ENCODE data around the gene PRUNE1.

The PRUNE1 gene

GRCh38 chr1:150997126-150997872 is 10.9 kb upstream of the PRUNE1 start:
- Histone ChIP-seq H3K27me3 (ENCODE audit: control insufficient read depth, insufficient read depth, low read length) (no peaks in the 10 kb centered on the region), H3K9ac (ENCODE audit: low read length) (no peak overlapping the region), H3K4me1 (ENCODE audit: control insufficient read depth, insufficient read depth, low read length) (0 out of 2 replicates have a peak, but pooled peaks cover 4% of the 10 kb centered on the region), H3K4me3 (ENCODE audit: low read depth, low read length) (no peak overlapping the region), H3K9me3 (ENCODE audit: control insufficient read depth, insufficient read depth, low read depth, low read length) (no peaks in the 10 kb centered on the region), H3K27ac (ENCODE audit: low read depth, low read length) (no peak overlapping the region), H3K36me3 (ENCODE audit: control insufficient read depth, insufficient read depth, low read length) (peaks cover 4% of the 10 kb centered on the region; the same call in 1 of the 2 replicates)

DNA sequence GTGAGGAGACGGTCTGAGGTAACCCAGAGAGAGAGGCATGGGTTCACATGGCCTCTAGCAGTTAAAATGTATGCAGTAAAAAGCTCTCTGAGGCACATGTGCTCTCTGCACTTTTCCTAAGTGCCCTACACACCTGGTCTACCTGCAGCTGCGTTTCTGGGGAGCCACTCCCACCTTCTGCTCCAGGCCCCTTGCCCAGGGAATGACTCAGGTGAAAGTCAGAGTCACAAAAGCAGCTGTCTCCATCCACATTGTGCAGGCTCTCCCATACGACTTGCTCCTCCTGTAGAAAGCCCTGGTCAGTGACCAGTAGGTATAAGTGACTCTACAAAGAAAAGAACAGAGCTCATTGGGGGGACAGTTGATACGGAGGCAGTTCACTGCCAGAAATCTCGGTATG is 10.3 kb upstream of the PRUNE1 start:
- Histone ChIP-seq H3K36me3 (ENCODE audit: control insufficient read depth, insufficient read depth, low read length) (peaks cover 4% of the 10 kb centered on the region; the same call in 1 of the 2 replicates), H3K9ac (ENCODE audit: low read length) (no peak overlapping the region), H3K9me3 (ENCODE audit: control insufficient read depth, insufficient read depth, low read depth, low read length) (no peaks in the 10 kb centered on the region), H3K27ac (ENCODE audit: low read depth, low read length) (no peak overlapping the region), H3K4me3 (ENCODE audit: low read depth, low read length) (no peak overlapping the region), H3K4me1 (ENCODE audit: control insufficient read depth, insufficient read depth, low read length) (0 out of 2 replicates have a peak, but pooled peaks cover 4% of the 10 kb centered on the region), H3K27me3 (ENCODE audit: control insufficient read depth, insufficient read depth, low read length) (no peaks in the 10 kb centered on the region)

GRCh38 chr1:150999051-150999674 is 9.1 kb upstream of the PRUNE1 start:
- no peak overlapping the region for H3K4me3 ChIP-seq (ENCODE audit: low read depth, low read length)
- H3K9me3 ChIP-seq (ENCODE audit: control insufficient read depth, insufficient read depth, low read depth, low read length), result no peaks in the 10 kb centered on the region
- H3K9ac ChIP-seq (ENCODE audit: low read length), result no peak overlapping the region
- no peaks in the 10 kb centered on the region for H3K27me3 ChIP-seq (ENCODE audit: control insufficient read depth, insufficient read depth, low read length)
- peaks cover 4% of the 10 kb centered on the region; the same call in 1 of the 2 replicates for H3K36me3 ChIP-seq (ENCODE audit: control insufficient read depth, insufficient read depth, low read length)
- 0 out of 2 replicates have a peak, but pooled peaks cover 4% of the 10 kb centered on the region for H3K4me1 ChIP-seq (ENCODE audit: control insufficient read depth, insufficient read depth, low read length)
- H3K27ac ChIP-seq (ENCODE audit: low read depth, low read length), result no peak overlapping the region

- H3K4me3 ChIP-seq (ENCODE audit: low read depth, low read length), result no peak overlapping the region
- H3K9ac ChIP-seq (ENCODE audit: low read length), result no peak overlapping the region
- H3K36me3 ChIP-seq (ENCODE audit: control insufficient read depth, insufficient read depth, low read length), result peaks cover 4% of the 10 kb centered on the region; the same call in 1 of the 2 replicates
- H3K9me3 ChIP-seq (ENCODE audit: control insufficient read depth, insufficient read depth, low read depth, low read length), result no peaks in the 10 kb centered on the region
- H3K4me1 ChIP-seq (ENCODE audit: control insufficient read depth, insufficient read depth, low read length), result 0 out of 2 replicates have a peak, but pooled peaks cover 4% of the 10 kb centered on the region
- no peaks in the 10 kb centered on the region for H3K27me3 ChIP-seq (ENCODE audit: control insufficient read depth, insufficient read depth, low read length)
- H3K27ac ChIP-seq (ENCODE audit: low read depth, low read length), result no peak overlapping the region
These were observed 8.3 kb upstream of the PRUNE1 start for GRCh38 chr1:150999926-151000325.

DNA sequence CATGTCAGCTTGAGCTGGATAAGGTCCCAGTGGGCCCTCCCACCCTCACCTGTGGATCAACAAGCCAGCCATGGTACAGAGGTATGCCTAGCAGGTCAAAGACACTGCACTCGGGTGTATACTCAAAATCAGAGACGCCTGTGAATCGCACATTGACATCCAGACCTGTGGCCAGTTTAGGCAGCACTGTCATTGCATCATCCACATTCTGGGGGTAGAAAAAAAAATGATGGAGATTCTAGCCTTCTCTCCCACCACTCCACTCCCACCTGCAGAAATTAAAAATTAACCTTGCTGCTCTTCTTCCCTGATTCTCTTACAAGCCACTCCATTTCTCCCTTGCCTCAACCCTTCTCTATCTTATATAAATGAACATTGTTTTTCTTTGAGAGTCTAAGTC is 7.8 kb upstream of the PRUNE1 start:
- H3K27me3 ChIP-seq (ENCODE audit: control insufficient read depth, insufficient read depth, low read length), result no peaks in the 10 kb centered on the region
- H3K4me1 ChIP-seq (ENCODE audit: control insufficient read depth, insufficient read depth, low read length), result peaks cover 5% of the 10 kb centered on the region
- no peak overlapping the region for H3K9ac ChIP-seq (ENCODE audit: low read length)
- H3K9me3 ChIP-seq (ENCODE audit: control insufficient read depth, insufficient read depth, low read depth, low read length), result no peaks in the 10 kb centered on the region
- H3K27ac ChIP-seq (ENCODE audit: low read depth, low read length), result no peak overlapping the region
- H3K4me3 ChIP-seq (ENCODE audit: low read depth, low read length), result no peak overlapping the region
- peaks cover 4% of the 10 kb centered on the region; the same call in 1 of the 2 replicates for H3K36me3 ChIP-seq (ENCODE audit: control insufficient read depth, insufficient read depth, low read length)

DNA sequence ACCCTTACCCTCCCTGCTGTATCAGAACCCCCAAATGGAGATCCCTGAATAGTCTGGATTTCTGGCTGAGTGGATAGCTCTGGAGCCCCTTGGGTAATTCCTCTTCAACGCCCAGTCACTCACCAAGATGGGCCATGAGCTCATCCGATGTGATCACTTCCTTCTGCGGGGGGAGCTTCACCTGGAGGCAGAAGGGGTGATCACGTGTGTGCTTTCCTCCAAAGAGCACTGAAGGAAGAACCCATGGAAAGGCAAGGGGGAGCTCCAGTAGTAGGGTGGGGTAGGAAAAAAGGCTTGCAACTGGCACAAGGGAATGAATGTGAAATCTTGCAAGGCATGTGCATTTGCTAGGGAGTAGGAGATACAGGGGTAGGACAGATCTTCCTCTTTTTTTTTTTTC is 6.6 kb upstream of the PRUNE1 start:
- Histone ChIP-seq H3K9me3 (ENCODE audit: control insufficient read depth, insufficient read depth, low read depth, low read length) (no peaks in the 10 kb centered on the region), H3K9ac (ENCODE audit: low read length) (no peak overlapping the region), H3K27ac (ENCODE audit: low read depth, low read length) (no peak overlapping the region), H3K4me1 (ENCODE audit: control insufficient read depth, insufficient read depth, low read length) (peaks cover 13% of the 10 kb centered on the region), H3K27me3 (ENCODE audit: control insufficient read depth, insufficient read depth, low read length) (no peaks in the 10 kb centered on the region), H3K36me3 (ENCODE audit: control insufficient read depth, insufficient read depth, low read length) (peaks cover 4% of the 10 kb centered on the region; the same call in 1 of the 2 replicates), H3K4me3 (ENCODE audit: low read depth, low read length) (no peak overlapping the region)

- Histone ChIP-seq H3K27me3 (ENCODE audit: control insufficient read depth, insufficient read depth, low read length) (no peaks in the 10 kb centered on the region), H3K4me3 (ENCODE audit: low read depth, low read length) (no peak overlapping the region), H3K4me1 (ENCODE audit: control insufficient read depth, insufficient read depth, low read length) (peaks cover 16% of the 10 kb centered on the region), H3K9me3 (ENCODE audit: control insufficient read depth, insufficient read depth, low read depth, low read length) (no peaks in the 10 kb centered on the region), H3K27ac (ENCODE audit: low read depth, low read length) (no peak overlapping the region), H3K36me3 (ENCODE audit: control insufficient read depth, insufficient read depth, low read length) (peaks cover under 1% of the 10 kb centered on the region; the same call in 1 of the 2 replicates), H3K9ac (ENCODE audit: low read length) (no peak overlapping the region)
These were observed 6.2 kb upstream of the PRUNE1 start for GRCh38 chr1:151002051-151002450.

DNA sequence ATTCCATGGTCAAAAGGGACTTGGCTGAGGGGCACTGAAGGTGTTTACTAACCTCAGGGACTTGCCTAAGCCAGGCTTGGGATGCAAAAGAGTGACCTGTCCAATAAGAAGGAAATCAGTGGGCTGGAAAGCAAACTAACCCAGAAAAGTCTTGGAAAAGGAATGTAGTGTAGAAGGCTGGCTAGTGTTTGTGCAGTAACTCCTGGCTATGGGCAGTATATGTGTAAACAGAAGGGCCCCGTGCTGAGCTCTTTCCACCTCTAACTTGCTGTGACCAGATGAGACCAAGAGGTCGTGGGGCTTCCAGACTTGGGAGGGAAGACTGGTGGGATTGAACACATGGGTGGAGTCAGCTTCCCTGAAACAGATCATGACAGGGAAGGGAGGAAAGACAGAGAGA is 5.6 kb upstream of the PRUNE1 start:
- Histone ChIP-seq H3K9me3 (ENCODE audit: control insufficient read depth, insufficient read depth, low read depth, low read length) (no peaks in the 10 kb centered on the region), H3K9ac (ENCODE audit: low read length) (no peak overlapping the region), H3K27me3 (ENCODE audit: control insufficient read depth, insufficient read depth, low read length) (no peaks in the 10 kb centered on the region), H3K4me1 (ENCODE audit: control insufficient read depth, insufficient read depth, low read length) (peaks cover 19% of the 10 kb centered on the region), H3K27ac (ENCODE audit: low read depth, low read length) (no peak overlapping the region), H3K4me3 (ENCODE audit: low read depth, low read length) (no peak overlapping the region), H3K36me3 (ENCODE audit: control insufficient read depth, insufficient read depth, low read length) (no peaks in the 10 kb centered on the region; the same call in 1 of the 2 replicates)

DNA sequence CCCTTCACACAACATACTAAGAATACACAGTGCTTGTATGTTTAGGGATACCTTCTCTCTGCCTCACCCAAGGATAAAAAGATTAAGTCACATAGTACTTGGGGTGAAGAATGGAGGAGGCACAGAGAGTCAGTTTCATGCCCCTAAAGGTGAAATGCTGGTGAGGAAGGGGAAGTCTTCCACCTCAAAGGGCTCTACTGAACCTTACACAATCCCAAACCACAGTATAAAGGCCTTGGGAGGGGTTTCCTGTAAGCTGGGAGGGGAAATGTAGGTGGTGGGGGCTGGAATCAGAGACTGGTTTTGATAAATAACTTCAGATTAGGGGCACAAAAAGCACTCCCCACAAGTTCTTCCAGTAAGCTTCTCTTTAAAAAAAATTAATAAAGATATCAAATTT is 5.1 kb upstream of the PRUNE1 start:
- no peak overlapping the region for H3K27ac ChIP-seq (ENCODE audit: low read depth, low read length)
- H3K4me1 ChIP-seq (ENCODE audit: control insufficient read depth, insufficient read depth, low read length), result peaks cover 24% of the 10 kb centered on the region
- no peak overlapping the region for H3K4me3 ChIP-seq (ENCODE audit: low read depth, low read length)
- no peaks in the 10 kb centered on the region for H3K27me3 ChIP-seq (ENCODE audit: control insufficient read depth, insufficient read depth, low read length)
- no peaks in the 10 kb centered on the region for H3K36me3 ChIP-seq (ENCODE audit: control insufficient read depth, insufficient read depth, low read length)
- no peaks in the 10 kb centered on the region for H3K9me3 ChIP-seq (ENCODE audit: control insufficient read depth, insufficient read depth, low read depth, low read length)
- no peak overlapping the region for H3K9ac ChIP-seq (ENCODE audit: low read length)

GRCh38 chr1:151005729-151006319 is 2.4 kb upstream of the PRUNE1 start:
- H3K36me3 ChIP-seq (ENCODE audit: control insufficient read depth, insufficient read depth, low read length), result no peaks in the 10 kb centered on the region
- H3K4me1 ChIP-seq (ENCODE audit: control insufficient read depth, insufficient read depth, low read length), result peaks cover 28% of the 10 kb centered on the region
- no peaks in the 10 kb centered on the region for H3K9me3 ChIP-seq (ENCODE audit: control insufficient read depth, insufficient read depth, low read depth, low read length)
- H3K9ac ChIP-seq (ENCODE audit: low read length), result no peak overlapping the region
- no peaks in the 10 kb centered on the region for H3K27me3 ChIP-seq (ENCODE audit: control insufficient read depth, insufficient read depth, low read length)
- no peak overlapping the region for H3K27ac ChIP-seq (ENCODE audit: low read depth, low read length)
- H3K4me3 ChIP-seq (ENCODE audit: low read depth, low read length), result peak overlapping the region; percentile 56
